ENCODE data around the gene ZNF143.

Gene ZNF143

GRCh38 chr11:9516113-9516512 is 55.3 kb downstream of the ZNF143 start:
- no peak for TF ChIP-seq CTCF (IDR thresholded peaks at IDR 0.05; ENCODE audit: borderline replicate concordance, control extremely low read depth, extremely low read depth, insufficient read depth, missing control alignments)
- in situ Hi-C loops (cut with MboI; ENCODE audit: low sequenced_read_pairs, unreplicated experiment) = no loop called here
- no peak for DNase-seq (ENCODE audit: low spot score)

GRCh38 chr11:9518835-9519410 is 58.1 kb downstream of the ZNF143 start:
- in situ Hi-C loops (cut with MboI; ENCODE audit: low sequenced_read_pairs, unreplicated experiment) = no loop called here
- TF ChIP-seq CTCF (IDR thresholded peaks at IDR 0.05; ENCODE audit: borderline replicate concordance, control extremely low read depth, extremely low read depth, insufficient read depth, missing control alignments) = no peak
- no peak for DNase-seq (ENCODE audit: low spot score)

- DNase-seq (ENCODE audit: low spot score) = no peak
- in situ Hi-C loops (cut with MboI; ENCODE audit: low sequenced_read_pairs, unreplicated experiment) = loop anchor here (10.0 kb wide), 1 partner anchor 81 kb away; no protein-coding TSS in a partner anchor
- no peak for TF ChIP-seq CTCF (IDR thresholded peaks at IDR 0.05; ENCODE audit: borderline replicate concordance, control extremely low read depth, extremely low read depth, insufficient read depth, missing control alignments)
Measured at GRCh38 chr11:9524001-9524400, 63.2 kb downstream of the ZNF143 start.

- in situ Hi-C loops (cut with MboI; ENCODE audit: low sequenced_read_pairs, unreplicated experiment) = loop anchor here (10.0 kb wide), 1 partner anchor 80 kb away; no protein-coding TSS in a partner anchor
Measured at GRCh38 chr11:9525116-9525515, 64.3 kb downstream of the ZNF143 start.

GRCh38 chr11:9527481-9528135 is 66.8 kb downstream of the ZNF143 start:
- no peak for DNase-seq (ENCODE audit: low spot score)

More at GRCh38 chr11:9525116-9525515, 64.3 kb downstream of the ZNF143 start:
- no peak for TF ChIP-seq CTCF (IDR thresholded peaks at IDR 0.05; ENCODE audit: borderline replicate concordance, control extremely low read depth, extremely low read depth, insufficient read depth, missing control alignments)
- no peak for DNase-seq (ENCODE audit: low spot score)

GRCh38 chr11:9528136-9528501 is 67.3 kb downstream of the ZNF143 start:
- TF ChIP-seq CTCF (IDR thresholded peaks at IDR 0.05; ENCODE audit: borderline replicate concordance, control extremely low read depth, extremely low read depth, insufficient read depth, missing control alignments) = no peak
- DNase-seq (ENCODE audit: low spot score) = no peak
- in situ Hi-C loops (cut with MboI; ENCODE audit: low sequenced_read_pairs, unreplicated experiment) = loop anchor here (10.0 kb wide), 1 partner anchor 77 kb away; no protein-coding TSS in a partner anchor

More at GRCh38 chr11:9527481-9528135, 66.8 kb downstream of the ZNF143 start:
- in situ Hi-C loops (cut with MboI; ENCODE audit: low sequenced_read_pairs, unreplicated experiment) = loop anchor here (10.0 kb wide), 1 partner anchor 77 kb away; no protein-coding TSS in a partner anchor
- TF ChIP-seq CTCF (IDR thresholded peaks at IDR 0.05; ENCODE audit: borderline replicate concordance, control extremely low read depth, extremely low read depth, insufficient read depth, missing control alignments) = no peak
